WTC11 (cell line): ENCODE results near the gene KDM4C. TPM values are rescaled to one million over a fixed set of nuclear protein-coding genes. Genes with fewer than 3 reads are reported as not detected.

Source experiments
- ATAC-seq: fragments of 200-7000 bp; cut with Tn5 transposase; 2 replicates; pipeline ENCODE4 v1.10.0; 2021; ENCODE audit warnings: mild to moderate bottlenecking, moderate library complexity
- CTCF ChIA-PET: fragments of 300-600 bp; sonication (Branson Sonifier 250); formaldehyde crosslinking; loops from one replicate; lab custom pipeline; 2021; ENCODE audit warnings: antibody characterized with exemption; lab: Charles Lee
- POLR2A ChIA-PET: fragments of 350-600 bp; sonication (Branson Sonifier 250); formaldehyde crosslinking; loops from one replicate; lab custom pipeline; 2021; ENCODE audit warnings: antibody characterized with exemption; lab: Charles Lee
- DNase-seq: peaks from one replicate; pipeline ENCODE4 v3.0.0; 2021; ENCODE audit warnings: low spot score
- H3K27ac Mint-ChIP-seq: 2 replicates; pipeline ENCODE4 v1.8.0; 2021; ENCODE audit warnings: mixed read lengths
- H3K27me3 Mint-ChIP-seq: 2 replicates; pipeline ENCODE4 v1.8.0; 2021; ENCODE audit warnings: low read depth, mild to moderate bottlenecking, moderate library complexity, mixed read lengths
- H3K36me3 Mint-ChIP-seq: 2 replicates; pipeline ENCODE4 v1.8.0; 2021; ENCODE audit warnings: mixed read lengths
- H3K4me1 Mint-ChIP-seq: 2 replicates; pipeline ENCODE4 v1.8.0; 2022; ENCODE audit warnings: mixed read lengths
- H3K4me3 Mint-ChIP-seq: 2 replicates; pipeline ENCODE4 v1.8.0; 2021; ENCODE audit warnings: mild to moderate bottlenecking, moderate library complexity, mixed read lengths
- H3K9me3 Mint-ChIP-seq: 2 replicates; pipeline ENCODE4 v1.8.0; 2021; ENCODE audit warnings: mixed read lengths
- ATF2 ChIP-seq: sonication (generic); formaldehyde crosslinking; IDR thresholded peaks from 2 replicates; pipeline ENCODE4 v1.8.1; 2022; ENCODE audit warnings: low read depth, missing genetic modification reagents, borderline replicate concordance
- CBFB ChIP-seq: sonication (generic); formaldehyde crosslinking; IDR thresholded peaks from 2 replicates; pipeline ENCODE4 v1.8.1; 2022; ENCODE audit warnings: mild to moderate bottlenecking, low read depth, missing genetic modification reagents
- CDX4 ChIP-seq: fragments of 250-450 bp; sonication (Bioruptor Pico); IDR thresholded peaks from 2 replicates; pipeline ENCODE4 v1.9.0; 2021; ENCODE audit warnings: moderate library complexity, mild to moderate bottlenecking, inconsistent platforms, borderline replicate concordance
- E2F4 ChIP-seq: sonication (generic); formaldehyde crosslinking; IDR thresholded peaks from 2 replicates; pipeline ENCODE4 v1.8.1; 2022; ENCODE audit warnings: low read depth, mild to moderate bottlenecking, moderate library complexity, missing genetic modification reagents, borderline replicate concordance
- ELF4 ChIP-seq: sonication (generic); formaldehyde crosslinking; IDR thresholded peaks from 2 replicates; pipeline ENCODE4 v1.8.1; 2022; ENCODE audit warnings: low read depth, mild to moderate bottlenecking, moderate library complexity, missing genetic modification reagents
- FOXK1 ChIP-seq: sonication (generic); formaldehyde crosslinking; IDR thresholded peaks from 2 replicates; pipeline ENCODE4 v1.8.0; 2022; ENCODE audit warnings: mild to moderate bottlenecking, moderate library complexity, missing genetic modification reagents
- FOXP4 ChIP-seq: sonication (generic); formaldehyde crosslinking; IDR thresholded peaks from 2 replicates; pipeline ENCODE4 v1.8.0; 2022; ENCODE audit warnings: mild to moderate bottlenecking, missing genetic modification reagents
- GABPB1 ChIP-seq: sonication (generic); formaldehyde crosslinking; IDR thresholded peaks from 2 replicates; pipeline ENCODE4 v1.8.1; 2023; ENCODE audit warnings: mild to moderate bottlenecking, missing genetic modification reagents
- KAT7 ChIP-seq: sonication (generic); formaldehyde crosslinking; IDR thresholded peaks from 2 replicates; pipeline ENCODE4 v1.8.1; 2023; ENCODE audit warnings: missing genetic modification reagents, mild to moderate bottlenecking, borderline replicate concordance
- MXD4 ChIP-seq: fragments of 250-450 bp; sonication (Bioruptor Pico); IDR thresholded peaks from 2 replicates; pipeline ENCODE4 v1.8.0; 2021; ENCODE audit warnings: mild to moderate bottlenecking, moderate library complexity, borderline replicate concordance
- NR1H2 ChIP-seq: sonication (generic); formaldehyde crosslinking; IDR thresholded peaks from 2 replicates; pipeline ENCODE4 v1.9.0; 2021; ENCODE audit warnings: mild to moderate bottlenecking, moderate library complexity, missing genetic modification reagents
- PRDM15 ChIP-seq: sonication (generic); formaldehyde crosslinking; IDR thresholded peaks from 2 replicates; pipeline ENCODE4 v1.8.0; 2022; ENCODE audit warnings: missing genetic modification reagents
- ZBTB43 ChIP-seq: sonication (generic); formaldehyde crosslinking; IDR thresholded peaks from 2 replicates; pipeline ENCODE4 v1.8.1; 2023; ENCODE audit warnings: mild to moderate bottlenecking, missing genetic modification reagents
- ZNF396 ChIP-seq: fragments of 250-450 bp; sonication (Bioruptor Pico); IDR thresholded peaks from 2 replicates; pipeline ENCODE4 v1.8.0; 2021; ENCODE audit warnings: mild to moderate bottlenecking, moderate library complexity, borderline replicate concordance
- total RNA-seq: library from RNA; stranded (reverse); gene quantifications from 3 replicates; pipeline ENCODE4 v1.2.3, GENCODE V29; 2021

The KDM4C gene
- total RNA-seq, 1 experiment from 2014 or later: 29.2 TPM

- CTCF ChIA-PET: interaction anchor here (0.5 to 2.2 kb wide), 6 partner anchors 11 to 344 kb away, joined by 3 to 14 read pairs (median 4); no protein-coding TSS in a partner anchor
- POLR2A ChIA-PET: interaction anchor here (1.1 kb wide), 1 partner anchor 344 kb away, joined by 3 read pairs; no protein-coding TSS in a partner anchor
- no peak for TF ChIP-seq GABPB1 (CRISPR knock-in tag)
- TF ChIP-seq, all 79 proteins: peak for 0
- ATAC-seq (peak; percentile 48), DNase-seq (no peak)
- H3K9me3 Mint-ChIP-seq: no peaks in the 10 kb centered on the region
- peaks cover 8% of the 10 kb centered on the region for H3K36me3 Mint-ChIP-seq
- H3K4me3 Mint-ChIP-seq: no peak overlapping the region
- H3K4me1 Mint-ChIP-seq: peaks cover 14% of the 10 kb centered on the region
- peak overlapping the region; percentile 45; the same call in 1 of the 2 replicates for H3K27ac Mint-ChIP-seq
- H3K27me3 Mint-ChIP-seq: no peaks in the 10 kb centered on the region
Measured at GRCh38 chr9:7171396-7172153, 413.8 kb downstream of the KDM4C start.

GRCh38 chr9:7172154-7173115 lies 414.7 kb downstream of the KDM4C start:
- no peak for ATAC-seq

More at GRCh38 chr9:7172154-7173115, 414.7 kb downstream of the KDM4C start:
- DNase-seq: no peak
- H3K36me3 Mint-ChIP-seq: peaks cover 8% of the 10 kb centered on the region
- TF ChIP-seq MXD4 (CRISPR knock-in tag) (no peak), FOXP4 (CRISPR knock-in tag) (no peak), ATF2 (CRISPR knock-in tag) (no peak), E2F4 (no peak), CDX4 (CRISPR knock-in tag) (no peak), KAT7 (CRISPR knock-in tag) (no peak), ZNF396 (CRISPR knock-in tag) (no peak), FOXK1 (CRISPR knock-in tag) (no peak), NR1H2 (CRISPR knock-in tag) (no peak), PRDM15 (no peak), ELF4 (CRISPR knock-in tag) (no peak), CBFB (CRISPR knock-in tag) (no peak), ZBTB43 (CRISPR knock-in tag) (no peak)
- ChIA-PET POLR2A (interaction anchor here (1.1 kb wide), 1 partner anchor 345 kb away, joined by 3 read pairs; no protein-coding TSS in a partner anchor), CTCF (interaction anchor here (1.1 to 2.2 kb wide), 3 partner anchors 120 to 345 kb away, joined by 3 to 14 read pairs (median 4); no protein-coding TSS in a partner anchor)
- no peak overlapping the region for H3K4me3 Mint-ChIP-seq
- no peaks in the 10 kb centered on the region for H3K9me3 Mint-ChIP-seq
- H3K27ac Mint-ChIP-seq: 0 out of 2 replicates have a peak overlapping the region, but pooled peaks have one; percentile 45
- H3K27me3 Mint-ChIP-seq: no peaks in the 10 kb centered on the region
- peaks cover 14% of the 10 kb centered on the region for H3K4me1 Mint-ChIP-seq
